ENCODE data around the gene VMP1.

VMP1 gene

GRCh38 chr17:59874376-59874775, 166.9 kb downstream of the VMP1 start:
- no peak for DNase-seq

GRCh38 chr17:59876107-59876506, 168.7 kb downstream of the VMP1 start:
- DNase-seq, result no peak

GRCh38 chr17:59877965-59878364, 170.5 kb downstream of the VMP1 start:
- DNase-seq, result no peak

GRCh38 chr17:59878624-59879023, 171.2 kb downstream of the VMP1 start:
- DNase-seq, result no peak

- DNase-seq, result no peak
Observed at GRCh38 chr17:59884861-59885260, 177.4 kb downstream of the VMP1 start.

- DNase-seq, result no peak
Observed at GRCh38 chr17:59888145-59888750, 180.8 kb downstream of the VMP1 start.

GRCh38 chr17:59890720-59891119, 183.3 kb downstream of the VMP1 start:
- DNase-seq, result no peak

Data from activated gamma-delta T cell treated with Interleukin-2 at 50 U/mL for 16 hours (primary cell).